ENCODE results near the gene CRACR2A.
A peak's percentile ranks its signal among the peaks of the same experiment; 100 is the strongest.

CRACR2A gene

GRCh38 chr12:3752741-3753486, at the start of gene CRACR2A:
Gene CRACR2A (minus strand): TSS chr12:3753109. CDS start chr12:3696999, 56,110 bp downstream.
- DNase-seq (ENCODE audit: low read depth) = peak; percentile 94
- peak; percentile 84 for TF ChIP-seq CTCF (IDR thresholded peaks at IDR 0.05; ENCODE audit: insufficient read depth, low read depth, low read length, missing control alignments)

GRCh38 chr12:3797531-3798048, 44.7 kb upstream of the CRACR2A start:
- no peak overlapping the region for H3K4me3 ChIP-seq (ENCODE audit: low read depth, low read length)
- DNase-seq (ENCODE audit: low read depth) = no peak
- TF ChIP-seq CTCF (IDR thresholded peaks at IDR 0.05; ENCODE audit: insufficient read depth, low read depth, low read length, missing control alignments) = no peak

More at GRCh38 chr12:3752741-3753486, at the start of gene CRACR2A:
- peak within 1 kb of the TSS; percentile 91 for H3K4me3 ChIP-seq (ENCODE audit: low read depth, low read length)

- no peak for TF ChIP-seq CTCF (IDR thresholded peaks at IDR 0.05; ENCODE audit: insufficient read depth, low read depth, low read length, missing control alignments)
- DNase-seq (ENCODE audit: low read depth) = peak; percentile 2
- no peak overlapping the region for H3K4me3 ChIP-seq (ENCODE audit: low read depth, low read length)
Observed at GRCh38 chr12:3795492-3796133, 42.7 kb upstream of the CRACR2A start.

GRCh38 chr12:3795066-3795465, 42.2 kb upstream of the CRACR2A start:
- no peak overlapping the region for H3K4me3 ChIP-seq (ENCODE audit: low read depth, low read length)
- TF ChIP-seq CTCF (IDR thresholded peaks at IDR 0.05; ENCODE audit: insufficient read depth, low read depth, low read length, missing control alignments) = no peak
- DNase-seq (ENCODE audit: low read depth) = no peak

GRCh38 chr12:3792623-3793288, 39.8 kb upstream of the CRACR2A start:
- H3K4me3 ChIP-seq (ENCODE audit: low read depth, low read length) = no peak overlapping the region
- TF ChIP-seq CTCF (IDR thresholded peaks at IDR 0.05; ENCODE audit: insufficient read depth, low read depth, low read length, missing control alignments) = no peak
- DNase-seq (ENCODE audit: low read depth) = no peak

GRCh38 chr12:3791256-3791874, 38.5 kb upstream of the CRACR2A start:
- no peak for DNase-seq (ENCODE audit: low read depth)
- no peak overlapping the region for H3K4me3 ChIP-seq (ENCODE audit: low read depth, low read length)
- no peak for TF ChIP-seq CTCF (IDR thresholded peaks at IDR 0.05; ENCODE audit: insufficient read depth, low read depth, low read length, missing control alignments)
